Effector memory CD4-positive, alpha-beta T cell (primary cell): Measurements from ENCODE around the gene CA5A.

Experiments
- DNase-seq, 3 donors: peaks; one replicate each; pipeline ENCODE4 v3.0.0-alpha.2; 2020
- H3K27ac ChIP-seq: 2 replicates; pipeline ENCODE4 v1.7.0; 2013; ENCODE audit warnings: mild to moderate bottlenecking, low read length, moderate library complexity; ENCODE audit not compliant: insufficient read depth, poor library complexity, severe bottlenecking
- H3K27me3 ChIP-seq: replicated peaks from 2 replicates; pipeline ENCODE4 v1.7.0; 2013; ENCODE audit warnings: mild to moderate bottlenecking, low read length; ENCODE audit not compliant: insufficient read depth, control insufficient read depth, poor library complexity, severe bottlenecking
- H3K36me3 ChIP-seq: 2 replicates; pipeline ENCODE4 v1.7.0; 2013; ENCODE audit warnings: mild to moderate bottlenecking, low read length, moderate library complexity; ENCODE audit not compliant: control insufficient read depth, insufficient read depth
- H3K4me1 ChIP-seq: 2 replicates; pipeline ENCODE4 v1.7.0; 2013; ENCODE audit warnings: low read length, mild to moderate bottlenecking; ENCODE audit not compliant: control insufficient read depth, insufficient read depth, poor library complexity, severe bottlenecking
- H3K4me3 ChIP-seq: 2 replicates; pipeline ENCODE4 v1.7.0; 2013; ENCODE audit warnings: low read length, low read depth, mild to moderate bottlenecking; ENCODE audit not compliant: insufficient read depth, poor library complexity, severe bottlenecking
- H3K9me3 ChIP-seq: 2 replicates; pipeline ENCODE4 v1.7.0; 2013; ENCODE audit warnings: mild to moderate bottlenecking, low read length, moderate library complexity; ENCODE audit not compliant: control insufficient read depth

Gene CA5A

GRCh38 chr16:87965417-87965816 lies 29.1 kb upstream of the CA5A start:
- H3K27me3 ChIP-seq: no peaks in the 10 kb centered on the region
- H3K9me3 ChIP-seq: no peaks in the 10 kb centered on the region
- peaks cover 4% of the 10 kb centered on the region for H3K4me1 ChIP-seq
- no peaks in the 10 kb centered on the region for H3K36me3 ChIP-seq
- H3K27ac ChIP-seq: no peak overlapping the region
- no peak overlapping the region for H3K4me3 ChIP-seq
- DNase-seq: no peak

- Histone ChIP-seq H3K9me3 (no peaks in the 10 kb centered on the region), H3K36me3 (no peaks in the 10 kb centered on the region), H3K4me3 (no peak overlapping the region), H3K4me1 (peaks cover 4% of the 10 kb centered on the region), H3K27ac (peak overlapping the region; percentile 9), H3K27me3 (no peaks in the 10 kb centered on the region)
- DNase-seq: no peak
These were observed 27.8 kb upstream of the CA5A start for GRCh38 chr16:87964049-87964659.

- Histone ChIP-seq H3K4me3 (no peak overlapping the region), H3K9me3 (no peaks in the 10 kb centered on the region), H3K27me3 (no peaks in the 10 kb centered on the region), H3K4me1 (peaks cover 4% of the 10 kb centered on the region), H3K36me3 (no peaks in the 10 kb centered on the region), H3K27ac (peak overlapping the region; percentile 34)
- DNase-seq: peak; percentile 17 to 52 (median 35)
These were observed 27.1 kb upstream of the CA5A start for GRCh38 chr16:87963400-87963799.

GRCh38 chr16:87961623-87962022 lies 25.3 kb upstream of the CA5A start:
- no peaks in the 10 kb centered on the region for H3K27me3 ChIP-seq
- no peak overlapping the region for H3K27ac ChIP-seq
- peaks cover 13% of the 10 kb centered on the region for H3K4me1 ChIP-seq
- H3K36me3 ChIP-seq: no peaks in the 10 kb centered on the region
- no peak overlapping the region for H3K4me3 ChIP-seq
- no peak for DNase-seq
- no peaks in the 10 kb centered on the region for H3K9me3 ChIP-seq

- Histone ChIP-seq H3K36me3 (no peaks in the 10 kb centered on the region), H3K9me3 (no peaks in the 10 kb centered on the region), H3K27ac (no peak overlapping the region), H3K4me1 (peaks cover 20% of the 10 kb centered on the region), H3K27me3 (no peaks in the 10 kb centered on the region), H3K4me3 (no peak overlapping the region)
- DNase-seq: no peak
These were observed 24.5 kb upstream of the CA5A start for GRCh38 chr16:87960852-87961251.

- Histone ChIP-seq H3K4me1 (peaks cover 26% of the 10 kb centered on the region), H3K9me3 (no peaks in the 10 kb centered on the region), H3K36me3 (no peaks in the 10 kb centered on the region), H3K27me3 (no peaks in the 10 kb centered on the region), H3K27ac (no peak overlapping the region), H3K4me3 (no peak overlapping the region)
- no peak for DNase-seq
These were observed 24.0 kb upstream of the CA5A start for GRCh38 chr16:87960296-87960695.

GRCh38 chr16:87959391-87959990 lies 23.2 kb upstream of the CA5A start:
- DNase-seq: no peak
- H3K4me1 ChIP-seq: peaks cover 33% of the 10 kb centered on the region
- H3K27me3 ChIP-seq: no peaks in the 10 kb centered on the region
- H3K27ac ChIP-seq: no peak overlapping the region
- H3K9me3 ChIP-seq: no peaks in the 10 kb centered on the region
- H3K36me3 ChIP-seq: no peaks in the 10 kb centered on the region
- no peak overlapping the region for H3K4me3 ChIP-seq

GRCh38 chr16:87958632-87959031 lies 22.3 kb upstream of the CA5A start:
- DNase-seq: no peak
- Histone ChIP-seq H3K4me1 (peaks cover 30% of the 10 kb centered on the region), H3K27me3 (no peaks in the 10 kb centered on the region), H3K9me3 (no peaks in the 10 kb centered on the region), H3K27ac (no peak overlapping the region), H3K4me3 (no peak overlapping the region), H3K36me3 (no peaks in the 10 kb centered on the region)

- Histone ChIP-seq H3K4me3 (no peak overlapping the region), H3K27ac (peak overlapping the region; percentile 69), H3K4me1 (peaks cover 34% of the 10 kb centered on the region), H3K9me3 (no peaks in the 10 kb centered on the region), H3K27me3 (no peaks in the 10 kb centered on the region), H3K36me3 (no peaks in the 10 kb centered on the region)
- no peak for DNase-seq
These were observed 21.2 kb upstream of the CA5A start for GRCh38 chr16:87957296-87958094.
